GM06990 (cell line): ENCODE measurements around the gene TNFRSF21.
A peak's percentile ranks its signal among the peaks of the same experiment; 100 is the strongest.

Experiments
- DNase-seq: peaks from one replicate; pipeline ENCODE4 v3.0.0-alpha.2; 2011; ENCODE audit not compliant: insufficient read length; ENCODE audit errors: extremely low read depth
- H3K27me3 ChIP-seq: replicated peaks from 2 replicates; pipeline ENCODE4 v1.6.0; 2011; ENCODE audit warnings: low read length; ENCODE audit not compliant: control insufficient read depth, insufficient read depth
- H3K36me3 ChIP-seq: 2 replicates; pipeline ENCODE4 v1.5.1; 2011; ENCODE audit warnings: low read length; ENCODE audit not compliant: control insufficient read depth, insufficient read depth
- H3K4me3 ChIP-seq: replicated peaks from 2 replicates; pipeline ENCODE4 v1.5.1; 2011; ENCODE audit warnings: low read depth, mild to moderate bottlenecking, control low read depth, low read length
- CTCF ChIP-seq: IDR thresholded peaks from 2 replicates; pipeline ENCODE4 v1.5.1; 2011; ENCODE audit warnings: low read length, control low read depth, mild to moderate bottlenecking, inconsistent platforms; ENCODE audit not compliant: insufficient read depth, poor library complexity, severe bottlenecking

Gene TNFRSF21

GRCh38 chr6:47209632-47210031 lies 100.1 kb downstream of the TNFRSF21 start:
- no peak for TF ChIP-seq CTCF
- DNase-seq, result no peak
- Histone ChIP-seq H3K4me3 (no peak overlapping the region), H3K36me3 (no peaks in the 10 kb centered on the region), H3K27me3 (no peaks in the 10 kb centered on the region)

DNA sequence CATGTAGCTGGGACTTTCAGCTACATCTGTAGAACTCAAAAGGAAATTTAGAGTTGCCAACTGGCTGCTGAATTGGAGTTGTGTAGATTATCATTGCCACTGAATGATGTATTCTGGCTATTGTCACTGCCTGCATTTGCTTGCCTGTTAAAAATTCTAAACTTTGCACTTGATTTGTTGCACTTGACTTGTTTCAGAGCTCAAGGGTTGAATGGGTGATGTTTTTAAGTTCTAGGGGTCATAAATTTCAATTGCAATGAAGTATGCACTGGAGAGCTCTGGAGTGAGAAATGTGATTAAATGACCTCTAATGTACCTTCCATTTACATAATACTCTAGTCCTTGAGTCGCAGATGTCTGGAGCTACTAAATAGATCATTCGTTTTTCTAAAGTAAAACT lies 102.4 kb downstream of the TNFRSF21 start:
- Histone ChIP-seq H3K4me3 (no peak overlapping the region), H3K27me3 (no peaks in the 10 kb centered on the region), H3K36me3 (no peaks in the 10 kb centered on the region)
- TF ChIP-seq CTCF, result no peak
- DNase-seq, result no peak

DNA sequence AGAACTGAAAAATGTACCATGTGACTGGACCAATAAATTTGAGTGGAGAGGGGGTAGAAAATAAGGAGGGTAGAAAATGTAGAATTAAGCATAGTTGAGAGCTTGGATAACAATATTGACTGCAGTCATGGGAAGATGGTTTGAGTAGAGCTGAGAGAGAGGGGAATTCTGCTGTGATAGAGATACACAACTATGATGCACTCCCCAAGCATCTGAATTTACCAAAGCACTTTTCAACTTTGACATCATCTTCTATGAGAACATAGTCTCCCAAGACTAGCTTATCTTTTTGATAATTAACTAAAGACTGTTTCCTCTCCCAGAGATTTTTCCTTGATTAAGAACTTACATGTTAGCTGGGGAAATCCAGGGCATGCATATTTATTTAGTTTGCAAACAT lies 103.1 kb downstream of the TNFRSF21 start:
- no peak for DNase-seq
- H3K27me3 ChIP-seq, result no peaks in the 10 kb centered on the region
- H3K4me3 ChIP-seq, result no peak overlapping the region
- TF ChIP-seq CTCF, result no peak
- no peaks in the 10 kb centered on the region for H3K36me3 ChIP-seq

- TF ChIP-seq CTCF, result no peak
- Histone ChIP-seq H3K27me3 (no peaks in the 10 kb centered on the region), H3K36me3 (no peaks in the 10 kb centered on the region), H3K4me3 (no peak overlapping the region)
- no peak for DNase-seq
Measured at GRCh38 chr6:47203938-47204611, 105.6 kb downstream of the TNFRSF21 start.

GRCh38 chr6:47203266-47203937 lies 106.3 kb downstream of the TNFRSF21 start:
- Histone ChIP-seq H3K27me3 (no peaks in the 10 kb centered on the region), H3K36me3 (no peaks in the 10 kb centered on the region), H3K4me3 (no peak overlapping the region)
- no peak for TF ChIP-seq CTCF
- peak; percentile 38 for DNase-seq
